NCI-H226 (cell line): ENCODE results near the gene LYPD8.

Experiments
- DNase-seq: peaks from one replicate; pipeline ENCODE4 v3.0.0-alpha.2; 2015

The LYPD8 gene

DNA sequence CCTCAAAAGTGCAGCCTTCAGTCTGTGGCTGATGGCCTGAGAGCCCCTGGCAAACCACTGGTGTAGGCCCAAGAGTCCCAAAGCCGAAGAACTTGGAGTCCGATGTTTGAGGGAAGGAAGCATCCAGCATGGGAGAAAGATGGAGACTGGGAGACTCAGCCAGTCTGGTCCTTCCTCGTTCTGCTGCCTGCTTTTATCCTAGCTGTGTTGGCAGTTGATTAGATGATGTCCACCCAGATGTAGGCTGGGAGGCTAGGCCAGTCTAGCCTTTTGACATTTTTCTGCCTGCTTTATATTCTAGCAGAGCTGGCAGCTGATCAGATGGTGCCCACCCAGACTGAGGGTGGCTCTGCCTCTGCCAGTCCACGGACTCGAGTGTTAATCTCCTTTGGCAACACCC is 1.1 kb upstream of the LYPD8 start:
- no peak for DNase-seq

DNA sequence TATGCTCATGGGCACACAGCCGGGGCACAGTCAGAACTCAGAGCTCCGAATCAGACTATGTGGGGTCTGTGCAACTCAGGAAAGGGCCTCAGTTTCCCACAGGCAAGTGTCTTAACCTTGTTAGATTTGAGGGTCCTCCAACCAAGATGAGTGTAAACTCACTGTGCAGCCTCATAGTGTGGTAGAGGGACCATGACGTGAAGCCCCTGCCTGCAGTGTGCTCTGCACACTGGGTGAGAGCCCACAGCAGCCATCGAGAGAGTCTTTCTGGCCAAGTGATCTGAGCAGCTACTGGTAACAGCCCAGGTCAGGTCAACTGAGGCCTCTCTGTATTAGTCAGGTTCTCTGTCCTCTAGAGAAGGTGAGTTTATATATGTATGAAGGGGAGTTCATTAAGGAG is 592 bp upstream of the LYPD8 start:
- DNase-seq = no peak

DNA sequence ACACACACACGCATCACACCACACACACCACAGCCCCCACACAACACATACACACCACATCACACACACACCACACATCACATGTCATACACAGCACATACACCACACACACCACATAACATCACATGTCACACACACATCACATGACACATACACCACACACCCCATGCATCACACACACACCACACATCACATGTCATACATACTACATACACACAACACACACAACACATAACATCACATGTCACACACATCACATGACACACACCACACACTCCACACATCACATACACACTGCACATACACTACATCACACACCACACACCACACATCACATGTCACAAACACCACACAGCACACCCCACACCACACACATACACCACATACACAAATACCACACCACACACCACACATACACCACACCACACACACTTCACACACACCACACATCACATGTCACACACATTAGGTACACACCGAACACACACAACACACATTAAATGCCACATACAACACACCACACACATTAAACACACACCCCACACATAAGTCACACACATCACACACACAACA is 1.8 kb downstream of the LYPD8 start:
- no peak for DNase-seq

DNA sequence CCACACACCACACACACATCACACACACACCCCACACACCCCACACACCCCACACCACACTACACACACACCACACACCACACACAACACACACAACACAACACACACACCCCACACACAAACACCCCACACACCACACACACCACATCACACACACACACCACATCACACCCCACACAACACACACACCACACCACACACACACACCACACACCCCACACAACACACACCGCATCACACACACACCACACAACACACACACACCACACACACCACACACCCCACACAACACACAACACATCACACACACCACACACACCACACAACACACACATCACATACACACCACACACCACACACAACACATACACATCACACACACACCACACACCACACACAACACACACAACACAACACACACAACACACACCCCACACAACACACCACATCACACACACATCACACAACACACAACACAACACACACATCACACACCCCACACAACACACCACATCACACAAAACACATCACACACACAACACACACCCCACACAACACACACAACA is 2.4 kb downstream of the LYPD8 start:
- no peak for DNase-seq

DNA sequence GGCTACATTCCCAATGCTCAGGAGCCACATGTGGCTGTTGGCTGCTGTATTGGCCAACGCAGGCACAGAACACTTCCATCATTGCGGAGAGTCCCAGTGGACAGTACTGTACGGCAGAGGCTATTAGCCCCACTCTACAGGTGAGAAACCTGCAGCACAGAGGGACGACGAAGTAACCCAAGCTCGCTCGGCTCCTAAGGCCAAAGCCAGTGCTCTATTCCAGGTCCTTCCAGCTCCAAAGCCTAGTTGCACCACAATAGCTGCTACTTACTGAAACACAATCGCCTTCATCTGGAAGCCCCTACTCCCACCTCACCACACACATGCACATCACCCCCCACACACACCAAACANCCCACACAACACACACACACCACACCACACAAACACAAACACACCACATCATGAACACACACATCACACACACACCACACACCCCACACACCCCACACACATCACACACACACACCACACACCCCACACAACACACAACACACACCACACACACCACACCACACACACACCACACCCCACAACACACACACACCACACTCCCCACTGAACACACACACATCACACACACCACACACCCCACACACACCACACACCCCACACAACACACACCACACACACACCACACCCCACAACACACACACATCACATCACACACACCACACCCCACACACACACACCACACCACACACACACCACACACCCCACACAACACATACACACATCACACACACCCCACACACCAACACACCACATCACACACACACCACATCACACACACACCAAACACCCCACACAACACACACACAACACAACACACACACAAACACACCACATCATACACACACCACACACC is 3.2 kb downstream of the LYPD8 start:
- DNase-seq = no peak

DNA sequence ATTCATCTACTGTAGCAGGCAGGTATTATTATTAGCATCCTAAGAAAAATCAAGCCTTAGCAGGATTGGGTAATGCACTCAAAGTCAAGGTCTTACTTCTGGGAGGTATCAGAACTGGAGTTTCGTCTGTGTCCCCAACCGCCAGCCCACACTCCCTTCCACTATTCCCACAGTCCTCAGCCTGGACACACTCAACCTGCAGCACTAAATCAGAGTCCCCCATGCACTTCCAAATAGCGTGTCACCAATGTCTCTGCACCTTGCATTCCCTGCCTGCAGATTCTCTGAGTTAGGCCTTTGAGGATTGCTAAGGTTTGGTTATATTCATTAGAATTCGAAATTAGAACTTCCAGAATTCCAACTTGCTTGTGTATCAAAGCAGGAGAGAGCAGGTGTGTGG is 3.9 kb downstream of the LYPD8 start:
- DNase-seq = no peak

DNA sequence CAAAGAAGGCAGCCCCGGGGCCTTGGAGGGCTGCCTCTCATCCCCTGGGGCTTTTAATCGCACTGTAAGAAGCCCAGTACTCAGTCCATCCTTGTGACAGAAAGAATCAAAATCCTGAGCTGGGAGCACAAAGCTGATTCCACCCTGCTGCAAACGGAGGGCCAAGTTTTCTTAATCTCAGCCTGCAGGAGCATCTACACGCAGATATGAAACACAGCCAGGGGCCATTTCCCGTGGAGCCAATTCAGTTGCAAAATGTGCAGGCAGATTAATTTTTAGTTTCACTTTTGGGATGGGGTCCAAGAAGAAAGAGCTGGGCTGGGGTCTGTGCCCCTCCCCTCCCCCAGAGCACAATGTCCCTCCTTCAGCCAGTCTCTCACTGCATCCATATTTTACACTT is 4.4 kb downstream of the LYPD8 start:
- no peak for DNase-seq

GRCh38 chr1:248750496-248750895 is 5.1 kb downstream of the LYPD8 start:
- no peak for DNase-seq

DNA sequence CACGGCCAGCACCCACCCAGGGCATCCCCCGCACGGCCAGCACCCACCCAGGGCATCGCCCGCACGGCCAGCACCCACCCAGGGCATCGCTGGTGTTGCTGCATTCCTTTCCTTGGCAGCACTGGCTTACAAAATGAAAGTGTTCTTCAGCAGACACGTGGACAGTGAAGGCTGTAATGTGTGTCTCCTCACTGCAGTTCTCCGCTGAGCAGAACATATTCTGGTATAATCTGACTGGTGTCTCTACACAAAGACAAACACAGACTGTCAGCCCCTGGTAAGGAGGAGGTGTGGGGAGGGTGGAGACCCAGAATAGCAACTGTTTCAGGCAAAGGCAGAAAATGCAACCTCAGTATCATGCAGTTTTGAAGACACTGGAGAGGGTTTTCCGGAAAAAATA is 7.3 kb downstream of the LYPD8 start:
- no peak for DNase-seq

- DNase-seq = no peak
These were observed 14.7 kb downstream of the LYPD8 start for GRCh38 chr1:248740876-248741275.

DNA sequence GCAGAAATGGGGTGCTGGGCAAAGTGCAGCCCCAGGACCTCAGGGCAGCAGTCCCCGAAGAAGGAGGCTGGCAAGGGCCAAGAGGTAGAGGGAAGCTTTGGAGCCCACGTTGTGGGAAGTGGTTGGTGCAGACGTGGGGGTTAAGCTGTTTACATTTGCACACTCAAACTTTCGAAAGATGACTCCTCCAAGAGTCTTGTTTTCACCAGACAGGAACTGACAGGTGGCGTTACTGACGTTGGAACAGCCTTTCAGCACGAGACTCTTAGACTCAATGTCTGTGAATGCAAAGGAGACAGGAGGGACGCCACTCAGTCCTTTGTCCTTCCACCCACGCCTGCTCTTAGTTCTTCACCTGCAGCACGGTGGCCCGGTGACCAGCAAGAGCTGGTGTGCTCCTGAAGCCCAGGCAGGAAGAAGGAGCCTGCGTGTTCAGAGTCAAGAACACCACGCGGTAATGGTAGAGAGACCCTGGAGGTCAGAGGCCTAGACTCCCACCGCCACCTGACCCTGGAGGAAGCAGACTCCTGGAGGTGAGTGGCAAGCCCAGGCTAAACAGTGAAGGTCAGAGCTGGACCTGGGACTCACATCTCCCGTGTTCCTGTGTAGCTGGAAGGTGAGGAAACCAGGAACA is 15.9 kb downstream of the LYPD8 start:
- DNase-seq = no peak

GRCh38 chr1:248737457-248737856 is 18.1 kb downstream of the LYPD8 start:
- no peak for DNase-seq

DNA sequence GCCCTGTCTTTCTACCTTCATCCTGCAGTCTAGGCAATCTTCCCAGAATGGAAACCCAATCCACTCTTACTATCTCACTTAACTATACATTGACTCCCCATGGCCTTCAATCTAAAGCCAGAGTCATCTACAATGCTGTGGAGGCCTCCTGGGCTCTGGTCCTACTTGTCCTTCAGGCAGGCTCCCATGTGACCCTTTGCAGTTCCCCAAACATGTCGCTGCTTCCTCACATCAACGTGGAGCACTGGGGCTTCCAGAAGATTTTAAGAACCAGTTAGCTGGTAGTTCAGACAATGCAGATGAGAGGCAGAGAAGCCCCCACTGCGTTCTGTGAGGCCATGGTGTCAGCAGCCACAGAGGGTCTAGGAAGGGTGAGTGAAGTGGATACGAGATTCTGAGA is 18.6 kb downstream of the LYPD8 start:
- DNase-seq = no peak

DNA sequence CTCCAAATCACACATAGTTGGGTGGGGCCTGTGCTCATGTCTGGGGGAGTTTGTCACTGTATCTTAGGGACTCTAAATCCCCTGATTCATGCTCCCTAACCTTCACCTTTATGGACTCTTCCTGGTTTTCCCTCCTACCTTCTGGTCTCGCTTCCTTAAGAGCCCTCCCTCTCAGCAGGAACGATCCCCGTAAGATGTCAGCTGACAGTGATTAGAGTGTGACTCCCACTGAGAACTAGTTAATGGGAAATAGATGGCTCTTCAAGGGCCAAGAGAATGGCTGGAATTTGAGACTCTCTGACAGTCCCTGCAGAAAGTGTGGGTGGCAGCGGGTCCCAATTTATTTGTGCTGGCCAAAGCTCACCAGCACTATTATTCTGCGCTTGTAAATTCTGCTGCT is 22.0 kb downstream of the LYPD8 start:
- DNase-seq = no peak

DNA sequence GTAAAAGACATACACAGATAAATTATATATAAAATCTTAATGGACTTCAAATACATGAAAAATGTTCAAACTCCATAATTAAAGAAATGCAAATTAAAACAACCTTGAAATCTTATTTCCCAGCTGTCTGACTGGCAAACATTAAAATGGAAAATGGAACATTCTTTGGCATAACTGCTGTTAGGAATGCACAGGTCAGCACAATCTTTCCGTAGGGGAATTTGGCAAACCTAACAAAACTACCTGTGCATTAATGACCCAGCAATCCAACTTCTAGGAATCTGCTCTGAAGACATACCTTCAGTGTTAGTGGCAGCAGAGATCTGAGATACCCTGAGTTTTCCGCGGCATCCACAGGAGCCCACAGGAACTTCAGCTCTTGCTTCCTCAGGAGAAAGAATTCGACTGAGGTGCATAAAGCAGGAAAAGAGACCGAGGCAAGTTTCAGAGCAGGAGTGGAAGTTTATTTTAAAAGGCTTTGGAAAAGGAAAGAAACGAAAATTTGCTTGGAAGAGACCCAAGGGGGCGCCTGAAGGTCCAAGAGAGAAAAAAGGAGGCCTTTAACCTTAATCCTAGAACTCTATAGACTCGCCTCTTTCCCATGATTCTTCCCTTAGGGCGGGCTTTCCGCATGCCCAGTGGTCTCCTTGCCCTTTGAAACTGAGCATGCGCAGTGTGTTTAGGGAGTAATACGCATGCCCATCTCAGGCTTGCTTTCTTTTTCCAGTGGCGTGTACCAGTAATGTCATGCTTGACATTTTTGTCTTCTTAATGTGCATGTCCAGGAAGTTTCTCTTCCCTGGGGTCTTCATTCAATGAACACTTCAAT is 24.8 kb downstream of the LYPD8 start:
- DNase-seq = peak; percentile 68

- DNase-seq = no peak
These were observed 41.3 kb downstream of the LYPD8 start for GRCh38 chr1:248714248-248714647.

- no peak for DNase-seq
These were observed 45.2 kb downstream of the LYPD8 start for GRCh38 chr1:248710305-248710900.

DNA sequence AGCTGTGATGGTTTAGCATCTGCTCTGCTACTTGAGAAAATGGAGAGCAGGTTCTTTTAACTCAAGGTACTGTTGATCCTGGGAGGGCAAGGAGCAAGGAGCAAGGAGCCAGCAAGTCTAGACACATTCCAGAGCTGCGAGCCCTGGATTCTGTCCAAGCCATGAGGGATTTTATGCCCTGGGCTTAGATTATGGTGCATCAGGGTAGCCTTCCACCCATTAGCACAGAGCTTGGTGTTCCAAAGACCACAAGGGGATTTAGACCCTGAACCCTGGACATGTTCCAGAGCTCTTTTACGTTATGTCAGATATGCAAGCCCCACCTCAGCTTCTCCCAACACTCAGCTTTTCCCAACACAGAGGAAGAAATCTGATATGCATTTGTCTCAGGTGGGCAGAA is 51.0 kb downstream of the LYPD8 start:
- DNase-seq = no peak

GRCh38 chr1:248703674-248704073 is 51.9 kb downstream of the LYPD8 start:
- DNase-seq = no peak

DNA sequence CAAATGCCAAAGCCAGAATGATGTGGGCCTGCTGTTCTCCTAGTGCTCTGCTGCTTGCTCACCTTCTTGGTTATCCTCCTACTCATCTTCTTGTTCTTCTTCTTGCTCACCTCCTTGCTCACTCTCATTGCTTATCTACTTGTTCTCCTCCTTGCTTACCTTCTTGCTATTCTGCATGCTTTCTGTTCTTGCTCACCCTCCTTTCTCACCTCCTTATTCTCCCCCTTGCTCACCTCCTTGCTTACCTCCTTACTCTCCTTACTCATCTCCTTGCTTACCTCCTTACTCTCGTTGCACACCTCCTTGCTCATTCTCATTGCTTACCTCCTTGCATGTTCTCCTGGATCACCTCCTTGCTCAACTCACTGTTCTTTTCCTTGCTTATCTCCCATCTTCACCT is 52.8 kb downstream of the LYPD8 start, which contains the start of gene OR14I1:
OR14I1 (minus strand) TSS at position 53 of the 400 bp plus-strand sequence.
- DNase-seq = no peak

- DNase-seq = no peak
These were observed 56.5 kb downstream of the LYPD8 start for GRCh38 chr1:248699099-248699498.

GRCh38 chr1:248697907-248698306 is 57.7 kb downstream of the LYPD8 start:
- DNase-seq = no peak

- DNase-seq = no peak
These were observed 58.8 kb downstream of the LYPD8 start for GRCh38 chr1:248696774-248697173.
